ENCODE data around the gene BCL11A.

BCL11A gene

DNA sequence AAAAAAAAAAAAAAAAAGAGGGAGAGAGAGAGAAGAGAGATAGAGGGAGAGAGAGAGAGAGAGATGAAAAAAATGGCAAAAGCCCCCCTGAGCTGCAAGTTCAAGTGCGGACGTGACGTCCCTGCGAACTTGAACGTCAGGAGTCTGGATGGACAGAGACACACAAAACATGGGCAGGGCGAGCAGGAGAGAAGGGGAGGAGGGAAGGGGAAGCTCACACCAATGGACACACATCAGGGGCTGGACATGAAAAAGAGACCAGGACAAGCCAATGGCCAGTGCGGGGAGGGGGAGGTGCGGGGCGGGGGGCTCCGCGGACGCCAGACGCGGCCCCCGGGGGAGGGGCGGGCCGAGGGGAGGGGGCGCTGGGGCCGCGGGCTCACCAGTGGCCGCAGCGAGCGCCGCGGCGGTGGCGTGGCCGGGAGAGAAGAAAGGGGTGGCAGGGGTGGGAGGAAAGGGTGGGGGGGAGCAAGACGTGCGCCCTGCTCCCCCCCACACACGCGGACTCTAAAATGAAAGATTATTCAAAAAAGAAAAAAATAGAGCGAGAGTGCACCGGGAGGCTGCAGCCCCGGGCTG is at the start of gene BCL11A:
Gene BCL11A, minus strand, starts transcription at position 160 of the 579 bp plus-strand sequence. CDS start 384 bp downstream, outside the sequence.
- TF ChIP-seq CTCF (IDR thresholded peaks at IDR 0.05; ENCODE audit: insufficient read depth, missing control alignments): no peak
- FAIRE-seq: no peak
- DNase-seq (ENCODE audit: insufficient read length, low spot score): no peak

GRCh38 chr2:60602828-60603532 is 49.5 kb upstream of the BCL11A start:
- FAIRE-seq: no peak
- TF ChIP-seq CTCF (IDR thresholded peaks at IDR 0.05; ENCODE audit: insufficient read depth, missing control alignments): no peak
- DNase-seq (ENCODE audit: insufficient read length, low spot score): no peak

DNA sequence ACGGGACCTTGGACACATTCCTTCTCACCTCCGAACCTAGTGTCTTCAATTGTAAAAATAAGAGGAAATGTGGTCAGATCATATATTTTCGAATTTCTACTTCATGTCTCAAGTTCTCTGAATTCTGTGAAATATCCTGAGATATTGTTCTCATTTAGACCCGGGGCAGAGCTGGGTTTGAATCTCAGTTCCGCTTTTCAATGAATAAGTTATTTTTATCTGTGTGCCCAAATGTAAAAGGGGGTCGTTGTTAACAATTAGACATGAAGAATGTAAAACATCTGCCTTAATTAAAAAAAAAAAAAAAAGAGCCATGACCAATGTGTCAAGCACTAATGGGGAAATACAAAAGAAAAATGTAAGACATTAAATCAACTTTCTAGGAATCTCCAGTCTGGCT is 48.9 kb upstream of the BCL11A start:
- FAIRE-seq (no peak), DNase-seq (ENCODE audit: insufficient read length, low spot score) (no peak)
- no peak for TF ChIP-seq CTCF (IDR thresholded peaks at IDR 0.05; ENCODE audit: insufficient read depth, missing control alignments)

- TF ChIP-seq CTCF (IDR thresholded peaks at IDR 0.05; ENCODE audit: insufficient read depth, missing control alignments): no peak
- DNase-seq (ENCODE audit: insufficient read length, low spot score): no peak
- no peak for FAIRE-seq
Measured at GRCh38 chr2:60598271-60598670, 44.8 kb upstream of the BCL11A start.

DNA sequence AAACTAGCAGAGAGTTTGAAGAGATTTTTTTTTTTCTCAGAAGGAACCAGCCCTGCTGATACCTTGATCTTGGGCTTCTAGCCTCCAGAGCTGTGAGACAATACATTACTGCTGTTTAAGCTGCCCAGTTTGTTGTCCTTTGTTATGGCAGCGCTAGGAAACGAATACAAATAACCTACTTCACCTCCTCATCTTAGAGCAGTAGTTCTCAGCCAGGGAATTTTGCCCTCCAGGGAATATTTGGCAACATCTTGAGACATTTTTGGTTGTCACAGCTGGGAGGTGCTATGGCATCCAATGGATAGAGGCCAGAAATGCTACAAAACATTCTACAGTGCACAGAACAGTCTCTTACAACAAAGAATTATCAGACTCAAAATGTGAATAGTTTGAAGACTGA is 43.9 kb upstream of the BCL11A start:
- TF ChIP-seq CTCF (IDR thresholded peaks at IDR 0.05; ENCODE audit: insufficient read depth, missing control alignments): no peak
- DNase-seq (ENCODE audit: insufficient read length, low spot score) (no peak), FAIRE-seq (no peak)

DNA sequence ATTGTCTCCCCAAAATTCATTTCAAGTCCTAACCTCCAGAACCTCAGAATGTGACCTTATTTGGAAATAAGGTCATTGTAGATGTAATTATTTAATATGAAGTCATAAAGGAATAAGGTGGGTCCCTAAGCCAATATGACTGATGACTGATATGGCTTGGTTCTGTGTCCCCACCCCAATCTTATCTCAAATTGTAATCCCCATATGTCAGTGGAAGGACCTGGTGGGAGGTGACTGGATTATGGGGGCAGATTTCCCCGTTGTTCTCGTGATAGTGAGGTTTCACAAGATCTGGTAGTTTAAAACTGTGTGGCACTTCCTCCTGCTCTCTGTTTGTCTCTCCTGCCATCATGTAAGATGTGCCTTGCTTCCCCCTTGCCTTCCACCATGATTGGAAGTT is 43.0 kb upstream of the BCL11A start:
- no peak for TF ChIP-seq CTCF (IDR thresholded peaks at IDR 0.05; ENCODE audit: insufficient read depth, missing control alignments)
- FAIRE-seq (no peak), DNase-seq (ENCODE audit: insufficient read length, low spot score) (no peak)

DNA sequence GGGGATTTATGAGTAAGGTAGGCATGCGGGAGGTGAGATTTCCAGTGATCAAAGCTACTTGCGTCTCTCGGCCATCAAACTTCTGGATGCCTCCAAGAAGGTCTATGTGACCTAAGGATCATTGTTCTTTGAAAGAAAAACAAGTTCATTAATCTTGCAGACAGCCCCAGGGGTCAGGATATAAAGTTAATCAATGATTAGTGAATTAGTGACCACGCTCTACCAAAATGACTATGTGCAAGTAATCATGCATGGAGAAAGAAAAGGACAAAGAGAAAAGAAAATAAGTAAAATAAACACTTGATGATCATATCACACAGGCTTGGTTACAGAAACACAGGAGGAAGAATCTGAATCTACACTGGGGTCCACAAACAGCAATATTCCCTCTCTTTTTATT is 42.5 kb upstream of the BCL11A start:
- no peak for FAIRE-seq
- DNase-seq (ENCODE audit: insufficient read length, low spot score): no peak
- no peak for TF ChIP-seq CTCF (IDR thresholded peaks at IDR 0.05; ENCODE audit: insufficient read depth, missing control alignments)
